ENCODE measurements around the gene TKFC.

- TF ChIP-seq CTCF (IDR thresholded peaks at IDR 0.05; ENCODE audit: poor library complexity): no peak
- no peak for TF ChIP-seq EZH2 (IDR thresholded peaks at IDR 0.05; ENCODE audit: borderline replicate concordance)
- TF ChIP-seq EZH2phosphoT487 (IDR thresholded peaks at IDR 0.05; ENCODE audit: low read depth, severe bottlenecking, unreplicated experiment): no peak
Observed at GRCh38 chr11:61353131-61354067, 20.4 kb downstream of the TKFC start.

All from hepatocyte (in vitro differentiated cells).